ENCODE measurements around the gene HRH1. TPM values are rescaled to one million over a fixed set of nuclear protein-coding genes. Genes with fewer than 3 reads are reported as not detected.

Gene HRH1
- polyA plus RNA-seq, 3 donors: 0.08 to 0.24 TPM; not detected in 1

DNA sequence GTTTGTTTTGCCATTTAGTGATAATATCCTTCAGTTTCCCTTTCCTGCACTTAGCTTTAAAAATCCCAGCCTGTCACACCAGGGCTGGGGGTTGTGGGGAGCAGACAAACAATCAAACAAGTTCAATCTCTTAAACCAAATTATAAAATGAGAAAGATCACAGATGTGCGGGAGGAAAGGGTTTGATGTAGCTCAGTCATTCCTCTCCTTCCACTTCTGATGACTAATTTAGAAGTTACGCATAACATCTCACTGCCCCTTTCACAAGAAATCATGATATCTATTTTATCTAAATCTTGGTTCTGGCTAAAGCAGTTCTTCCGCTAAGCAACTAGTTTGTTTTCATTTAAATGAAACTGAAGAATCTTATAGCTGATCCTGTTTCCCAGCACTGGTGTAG is 83.8 kb downstream of the HRH1 start:
- Histone ChIP-seq H3K9me3 (replicated peaks in 1 of 2; ENCODE audit: control insufficient read depth in 1 of 2, insufficient read depth in 1 of 2, low read length in 2 of 2) (peaks cover 0 to 7% of the 10 kb centered on the region in 2 donors), H3K4me1 (ENCODE audit: control insufficient read depth in 1 of 2, insufficient read depth in 2 of 2, low read length in 2 of 2) (no peaks in the 10 kb centered on the region), H3K4me2 (replicated peaks; ENCODE audit: extremely low read depth, low read length, poor library complexity, severe bottlenecking) (no peak overlapping the region), H3K9ac (ENCODE audit: insufficient read depth, low read length, poor library complexity, severe bottlenecking) (no peak overlapping the region), H3K36me3 (replicated peaks in 1 of 2; ENCODE audit: control insufficient read depth in 1 of 2, insufficient read depth in 2 of 2, low read length in 2 of 2) (no peaks in the 10 kb centered on the region), H3K27me3 (ENCODE audit: control insufficient read depth in 2 of 2, insufficient read depth in 2 of 2, low read length in 2 of 2) (no peaks in the 10 kb centered on the region), H3K79me2 (ENCODE audit: insufficient read depth, low read length) (no peaks in the 10 kb centered on the region), H2AFZ (ENCODE audit: insufficient read depth, low read depth, low read length, poor library complexity, severe bottlenecking) (no peak overlapping the region), H3K4me3 (replicated peaks in 1 of 3; ENCODE audit: low read depth in 2 of 3, low read length in 3 of 3) (no peak overlapping the region), H3K27ac (ENCODE audit: low read depth in 1 of 2, low read length in 2 of 2) (no peak overlapping the region), H4K20me1 (ENCODE audit: insufficient read depth, low read length) (no peaks in the 10 kb centered on the region)
- TF ChIP-seq, protein P1, sequence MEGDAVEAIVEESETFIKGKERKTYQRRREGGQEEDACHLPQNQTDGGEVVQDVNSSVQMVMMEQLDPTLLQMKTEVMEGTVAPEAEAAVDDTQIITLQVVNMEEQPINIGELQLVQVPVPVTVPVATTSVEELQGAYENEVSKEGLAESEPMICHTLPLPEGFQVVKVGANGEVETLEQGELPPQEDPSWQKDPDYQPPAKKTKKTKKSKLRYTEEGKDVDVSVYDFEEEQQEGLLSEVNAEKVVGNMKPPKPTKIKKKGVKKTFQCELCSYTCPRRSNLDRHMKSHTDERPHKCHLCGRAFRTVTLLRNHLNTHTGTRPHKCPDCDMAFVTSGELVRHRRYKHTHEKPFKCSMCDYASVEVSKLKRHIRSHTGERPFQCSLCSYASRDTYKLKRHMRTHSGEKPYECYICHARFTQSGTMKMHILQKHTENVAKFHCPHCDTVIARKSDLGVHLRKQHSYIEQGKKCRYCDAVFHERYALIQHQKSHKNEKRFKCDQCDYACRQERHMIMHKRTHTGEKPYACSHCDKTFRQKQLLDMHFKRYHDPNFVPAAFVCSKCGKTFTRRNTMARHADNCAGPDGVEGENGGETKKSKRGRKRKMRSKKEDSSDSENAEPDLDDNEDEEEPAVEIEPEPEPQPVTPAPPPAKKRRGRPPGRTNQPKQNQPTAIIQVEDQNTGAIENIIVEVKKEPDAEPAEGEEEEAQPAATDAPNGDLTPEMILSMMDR (IDR thresholded peaks at IDR 0.05): no peak
- Mint-ChIP-seq H3K4me3 (no peak overlapping the region), H3K4me1 (no peaks in the 10 kb centered on the region), H3K27me3 (ENCODE audit: low read depth in 3 of 3) (peaks cover 1 to 11% (median 4%) of the 10 kb centered on the region in 3 donors), H3K9me3 (peaks cover 3 to 11% (median 5%) of the 10 kb centered on the region in 7 donors), H3K36me3 (no peaks in the 10 kb centered on the region), H3K27ac (no peak overlapping the region)
- no peak for DNase-seq
- intact Hi-C loops (cut with micrococcal nuclease): no loop called here
- WGBS (ENCODE audit: insufficient coverage): 100% methylated on average over 1 of the region's 3 CpGs

DNA sequence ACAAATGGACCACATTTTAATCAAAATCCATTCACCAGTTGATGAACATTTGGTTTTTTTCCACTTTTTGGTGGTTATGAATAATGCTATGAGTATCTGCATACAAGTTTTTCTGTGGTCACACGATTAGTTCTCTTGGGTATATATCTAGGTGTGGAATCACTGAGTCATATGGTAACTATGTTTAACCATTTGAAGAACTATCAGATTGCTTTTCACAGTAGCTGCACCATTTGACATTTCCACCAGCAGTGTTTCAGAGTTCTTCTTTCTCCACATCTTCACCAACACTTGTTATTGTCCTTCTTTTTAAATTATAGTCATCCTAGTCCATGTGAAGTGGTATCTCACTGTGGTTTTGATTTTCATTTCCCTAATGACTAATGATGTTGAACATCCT is 84.6 kb downstream of the HRH1 start:
- Histone ChIP-seq H3K27ac (ENCODE audit: low read depth in 1 of 2, low read length in 2 of 2) (no peak overlapping the region), H3K4me1 (ENCODE audit: control insufficient read depth in 1 of 2, insufficient read depth in 2 of 2, low read length in 2 of 2) (no peaks in the 10 kb centered on the region), H3K36me3 (replicated peaks in 1 of 2; ENCODE audit: control insufficient read depth in 1 of 2, insufficient read depth in 2 of 2, low read length in 2 of 2) (no peaks in the 10 kb centered on the region), H2AFZ (ENCODE audit: insufficient read depth, low read depth, low read length, poor library complexity, severe bottlenecking) (no peak overlapping the region), H4K20me1 (ENCODE audit: insufficient read depth, low read length) (no peaks in the 10 kb centered on the region), H3K79me2 (ENCODE audit: insufficient read depth, low read length) (no peaks in the 10 kb centered on the region), H3K9ac (ENCODE audit: insufficient read depth, low read length, poor library complexity, severe bottlenecking) (no peak overlapping the region), H3K4me3 (replicated peaks in 1 of 3; ENCODE audit: low read depth in 2 of 3, low read length in 3 of 3) (no peak overlapping the region), H3K9me3 (replicated peaks in 1 of 2; ENCODE audit: control insufficient read depth in 1 of 2, insufficient read depth in 1 of 2, low read length in 2 of 2) (peaks cover 0 to 7% of the 10 kb centered on the region in 2 donors), H3K4me2 (replicated peaks; ENCODE audit: extremely low read depth, low read length, poor library complexity, severe bottlenecking) (no peak overlapping the region), H3K27me3 (ENCODE audit: control insufficient read depth in 2 of 2, insufficient read depth in 2 of 2, low read length in 2 of 2) (no peaks in the 10 kb centered on the region)
- TF ChIP-seq, protein P1 (IDR thresholded peaks at IDR 0.05): no peak
- H3K36me3 Mint-ChIP-seq: no peaks in the 10 kb centered on the region
- WGBS (ENCODE audit: insufficient coverage): no CpG with 5 or more reads among the region's 1 CpG
- no peak overlapping the region for H3K27ac Mint-ChIP-seq
- H3K9me3 Mint-ChIP-seq: peaks cover 3 to 13% (median 5%) of the 10 kb centered on the region in 7 donors
- DNase-seq: no peak
- H3K4me3 Mint-ChIP-seq: no peak overlapping the region
- intact Hi-C loops (cut with micrococcal nuclease): no loop called here
- H3K27me3 Mint-ChIP-seq (ENCODE audit: low read depth in 3 of 3): peaks cover 1 to 11% (median 3%) of the 10 kb centered on the region in 3 donors
- no peaks in the 10 kb centered on the region for H3K4me1 Mint-ChIP-seq

Measured in CD14-positive monocyte (primary cell).